Renal pelvis (tissue), 4 donors: ENCODE data around the gene ITGAD. TPM values are rescaled to one million over a fixed set of nuclear protein-coding genes. Genes with fewer than 3 reads are reported as not detected.
"Not testable (repeated sequence)": the region's sequence is repeated elsewhere in the genome, so short reads cannot be mapped to it uniquely, and the experiment has no call there.

Experiments
- DNase-seq: peaks from one replicate; pipeline ENCODE4 v3.0.0-alpha.2; 2013
- polyA plus RNA-seq, 3 donors: library from polyadenylated mRNA; unstranded; fragments of 120-200 nt; gene quantifications; one replicate each; pipeline ENCODE4 v1.2.1, GENCODE V29; 2013; ENCODE audit not compliant: insufficient read length in 3 of 3

ITGAD gene
- polyA plus RNA-seq, 3 donors = 0.28 to 0.46 TPM; not detected in 1

DNA sequence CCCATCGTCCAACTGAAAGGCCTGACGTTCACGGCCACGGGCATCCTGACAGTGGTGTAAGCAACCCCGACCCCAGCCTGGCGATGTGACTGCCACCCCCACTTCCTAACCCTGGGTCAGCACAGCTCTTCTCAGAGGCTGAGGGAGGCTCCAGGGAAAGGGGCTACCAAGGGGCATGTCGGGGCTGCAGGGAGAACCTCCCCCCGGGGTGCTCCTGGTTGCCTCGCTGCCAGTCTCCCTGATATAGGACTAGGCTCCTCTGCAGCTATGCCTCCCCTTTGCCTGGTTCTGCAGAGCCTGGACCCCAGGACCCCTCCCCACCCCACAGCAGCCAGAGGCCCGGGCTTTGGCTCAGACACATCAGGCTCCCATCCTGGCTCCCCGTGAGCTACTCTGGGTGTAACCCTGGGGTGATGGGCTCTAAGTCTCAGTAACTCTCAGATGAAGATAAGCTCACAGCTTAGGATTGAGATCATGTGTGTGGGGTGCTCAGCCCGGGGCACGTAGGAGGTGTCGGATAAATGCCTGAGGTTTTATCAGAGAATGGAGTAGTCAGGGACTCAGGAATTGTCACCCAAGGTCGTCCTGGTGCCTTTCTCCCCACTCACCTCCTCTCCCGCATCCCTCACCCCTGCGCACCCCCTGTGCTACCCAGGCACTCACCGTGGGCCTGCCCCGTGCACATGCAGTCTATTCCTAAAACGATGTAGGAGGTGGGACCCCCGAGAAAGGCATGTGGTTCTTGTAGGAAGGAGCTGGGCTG is 10.6 kb downstream of the ITGAD start:
- DNase-seq = no peak

DNA sequence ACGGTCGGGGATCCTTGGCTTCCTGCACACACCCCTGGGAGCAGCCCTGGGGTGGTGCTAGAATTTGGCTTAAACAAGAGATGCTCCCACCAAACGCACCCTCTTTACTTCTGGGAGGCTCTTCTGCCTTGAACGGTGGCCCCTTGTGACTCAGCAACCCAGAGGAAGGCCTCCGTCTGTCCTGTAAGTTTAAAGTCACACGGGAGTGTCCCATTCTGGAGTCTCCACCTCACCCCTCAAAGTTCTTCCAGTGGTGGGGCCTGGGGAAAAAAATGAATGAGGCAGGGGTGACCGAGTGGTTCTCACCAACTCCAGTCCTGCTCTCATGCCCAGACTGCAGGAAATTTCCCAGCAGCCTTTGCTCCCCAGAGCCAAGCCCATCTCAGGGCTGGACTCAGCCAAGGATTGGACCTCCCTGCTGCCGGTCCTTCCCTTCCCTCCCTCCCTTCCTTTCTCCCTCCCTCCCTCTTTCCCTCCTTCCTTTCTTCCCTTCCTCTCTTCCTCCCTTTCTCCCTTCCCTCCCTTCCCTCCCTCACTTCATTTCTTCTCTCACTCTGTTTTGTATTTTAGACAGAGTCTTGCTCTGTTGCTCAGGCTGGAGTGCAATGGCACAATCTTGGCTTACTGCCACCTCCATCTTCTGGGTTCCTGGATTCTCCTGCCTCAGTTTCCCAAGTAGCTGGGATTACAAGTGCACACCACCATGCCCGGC is 11.4 kb downstream of the ITGAD start:
- no peak for DNase-seq

DNA sequence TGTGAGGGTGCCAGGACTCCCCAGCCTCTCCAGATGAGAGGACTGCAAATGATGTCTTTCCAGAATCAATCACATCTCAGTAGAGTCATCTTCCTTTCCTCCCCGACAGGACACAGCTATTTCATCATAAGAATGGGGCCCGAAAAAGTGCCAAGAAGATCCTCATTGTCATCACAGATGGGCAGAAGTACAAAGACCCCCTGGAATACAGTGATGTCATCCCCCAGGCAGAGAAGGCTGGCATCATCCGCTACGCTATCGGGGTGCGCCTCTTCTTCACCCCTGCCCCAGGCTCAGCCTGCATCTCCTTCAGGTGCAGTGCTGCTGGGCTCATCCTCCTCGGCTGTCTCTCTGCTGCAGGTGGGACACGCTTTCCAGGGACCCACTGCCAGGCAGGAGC is 14.3 kb downstream of the ITGAD start:
- DNase-seq = no peak

DNA sequence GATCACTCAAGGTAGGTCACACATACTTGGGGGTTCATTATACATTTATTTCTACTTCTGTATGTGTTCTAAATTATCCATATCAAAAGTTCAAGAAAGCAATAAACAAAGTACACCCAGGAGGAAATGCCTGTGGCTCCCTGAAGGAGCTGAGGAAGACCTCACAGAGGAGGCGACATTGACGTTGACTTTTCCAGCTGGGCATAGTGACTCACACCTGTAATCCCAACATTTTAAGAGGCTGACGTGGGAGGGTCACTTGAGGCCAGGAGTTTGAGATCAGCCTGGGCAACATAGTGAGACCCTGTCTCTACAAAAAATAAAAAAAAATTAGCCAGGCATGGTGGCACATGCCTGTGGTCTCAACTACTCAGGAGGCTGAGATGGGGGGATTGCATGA is 16.3 kb downstream of the ITGAD start:
- DNase-seq = no peak

GRCh38 chr16:31410082-31410481 is 16.9 kb downstream of the ITGAD start:
- DNase-seq = no peak

DNA sequence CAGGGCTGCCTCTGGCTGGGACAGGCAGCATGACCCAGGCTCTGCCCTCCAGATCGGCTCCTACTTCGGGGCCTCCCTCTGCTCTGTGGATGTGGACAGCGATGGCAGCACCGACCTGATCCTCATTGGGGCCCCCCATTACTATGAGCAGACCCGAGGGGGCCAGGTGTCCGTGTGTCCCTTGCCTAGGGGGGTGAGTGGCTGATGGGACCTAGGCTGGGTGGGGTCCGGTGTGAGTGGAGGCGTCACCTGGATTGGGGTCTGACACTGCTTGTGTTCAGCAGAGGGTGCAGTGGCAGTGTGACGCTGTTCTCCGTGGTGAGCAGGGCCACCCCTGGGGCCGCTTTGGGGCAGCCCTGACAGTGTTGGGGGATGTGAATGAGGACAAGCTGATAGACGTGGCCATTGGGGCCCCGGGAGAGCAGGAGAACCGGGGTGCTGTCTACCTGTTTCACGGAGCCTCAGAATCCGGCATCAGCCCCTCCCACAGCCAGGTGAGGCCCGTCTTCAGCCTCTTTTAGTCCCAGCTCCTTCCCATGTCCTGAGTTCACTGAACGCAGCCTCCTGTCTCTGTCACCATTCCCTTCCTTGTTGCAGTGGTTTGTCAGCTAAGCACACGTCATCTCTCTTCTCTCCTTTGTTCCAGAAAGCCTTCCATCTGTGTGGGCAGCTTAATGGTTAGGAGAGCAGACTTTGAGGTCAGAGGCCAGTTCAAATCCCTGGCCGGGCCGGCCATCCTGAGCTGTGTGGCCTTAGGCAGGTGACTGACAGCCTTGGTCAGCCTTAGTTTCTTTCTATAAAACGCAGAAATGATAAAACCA is 18.1 kb downstream of the ITGAD start:
- DNase-seq = no peak

GRCh38 chr16:31412750-31413149 is 19.6 kb downstream of the ITGAD start:
- no peak for DNase-seq

- no peak for DNase-seq
Measured at GRCh38 chr16:31413381-31413780, 20.2 kb downstream of the ITGAD start.

DNA sequence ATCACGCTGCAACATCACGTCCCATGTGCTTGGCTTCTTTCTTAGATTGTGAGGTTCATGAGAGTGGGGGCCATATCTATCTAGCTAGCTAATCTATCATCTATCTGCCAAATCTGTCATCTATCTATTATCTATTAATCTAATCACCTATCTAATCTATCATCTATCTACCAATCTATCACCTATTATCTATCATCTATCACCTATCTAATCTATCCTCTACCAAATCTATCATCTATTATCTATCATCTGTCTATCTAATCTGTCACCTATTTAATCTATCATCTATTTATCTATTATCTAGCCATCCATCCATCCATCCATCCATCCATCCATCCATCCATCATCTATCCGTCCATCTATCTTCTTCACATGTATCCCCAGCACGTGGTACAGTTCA is 20.8 kb downstream of the ITGAD start:
- no peak for DNase-seq

DNA sequence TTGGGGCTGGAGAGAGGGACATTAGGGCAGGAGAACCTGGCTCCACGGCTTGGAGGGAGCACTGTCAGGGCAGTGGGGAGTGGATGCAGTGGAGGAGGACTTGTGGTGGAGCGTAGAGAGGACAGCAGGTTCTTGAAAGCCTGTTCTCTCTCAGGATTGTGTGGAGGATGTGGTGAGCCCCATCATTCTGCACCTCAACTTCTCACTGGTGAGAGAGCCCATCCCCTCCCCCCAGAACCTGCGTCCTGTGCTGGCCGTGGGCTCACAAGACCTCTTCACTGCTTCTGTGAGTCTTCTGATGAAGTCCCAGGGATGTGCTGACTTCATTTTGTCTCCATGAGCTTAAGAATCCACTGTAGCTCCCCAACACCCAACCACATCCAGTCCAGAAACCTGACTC is 21.6 kb downstream of the ITGAD start:
- no peak for DNase-seq

DNA sequence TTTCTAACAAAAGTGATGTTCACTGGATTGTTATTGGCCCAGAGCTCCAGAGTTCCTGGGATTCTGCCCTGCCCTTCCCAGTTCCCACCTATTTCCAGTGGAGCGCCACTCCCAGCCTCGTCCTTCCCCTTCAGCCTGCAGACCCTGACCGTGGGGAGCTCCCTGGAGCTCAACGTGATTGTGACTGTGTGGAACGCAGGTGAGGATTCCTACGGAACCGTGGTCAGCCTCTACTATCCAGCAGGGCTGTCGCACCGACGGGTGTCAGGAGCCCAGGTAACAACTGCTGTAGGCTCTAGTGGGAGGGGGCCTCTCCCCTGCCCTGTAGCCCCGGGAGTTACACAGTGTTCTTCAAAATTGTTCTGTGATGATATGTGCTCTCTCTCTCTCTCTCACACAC is 23.2 kb downstream of the ITGAD start:
- no peak for DNase-seq

DNA sequence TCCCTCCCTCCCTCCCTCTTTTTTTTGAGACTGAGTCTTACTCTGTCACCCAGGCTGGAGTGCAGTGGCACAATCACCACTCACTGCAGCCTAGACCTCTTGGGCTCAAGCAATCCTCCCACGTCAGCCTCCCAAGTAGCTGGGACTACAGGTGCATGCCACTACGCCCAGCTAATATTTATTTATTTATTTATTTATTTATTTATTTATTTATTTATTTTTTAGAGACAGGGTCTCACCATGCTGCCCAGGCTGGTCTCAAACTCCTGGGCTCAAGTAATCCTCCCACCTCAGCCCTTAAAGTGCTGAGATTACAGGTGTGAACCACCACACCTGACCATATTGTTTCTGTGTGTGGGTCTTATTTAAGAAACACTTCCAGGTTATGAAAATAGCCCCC is 23.9 kb downstream of the ITGAD start:
- not testable (repeated sequence) for DNase-seq

- DNase-seq = no peak
Measured at GRCh38 chr16:31417916-31418315, 24.8 kb downstream of the ITGAD start.

DNA sequence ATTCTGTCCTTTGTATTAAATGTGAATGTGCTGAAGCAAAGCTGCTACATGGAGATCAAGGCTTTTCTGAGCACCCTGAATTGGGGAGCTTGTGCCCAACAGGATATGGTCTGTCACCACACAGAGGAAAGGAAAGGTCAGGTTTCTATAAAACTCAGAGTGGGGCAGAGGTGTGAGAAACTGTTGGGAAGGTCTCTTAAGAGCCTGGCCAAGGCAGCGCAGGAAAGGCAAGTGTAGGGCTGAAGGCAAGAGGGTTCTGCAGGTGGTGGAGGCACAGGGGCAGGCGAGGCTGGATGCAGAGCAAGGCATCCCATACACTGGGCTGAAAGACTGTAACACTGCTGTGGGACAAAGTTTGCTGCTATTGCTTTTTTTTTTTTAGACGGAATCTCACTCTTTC is 26.9 kb downstream of the ITGAD start:
- no peak for DNase-seq

- no peak for DNase-seq
Measured at GRCh38 chr16:31421587-31421986, 28.5 kb downstream of the ITGAD start.

GRCh38 chr16:31423241-31423640 is 30.1 kb downstream of the ITGAD start:
- DNase-seq = no peak

- DNase-seq = no peak
Measured at GRCh38 chr16:31423801-31424200, 30.7 kb downstream of the ITGAD start.

DNA sequence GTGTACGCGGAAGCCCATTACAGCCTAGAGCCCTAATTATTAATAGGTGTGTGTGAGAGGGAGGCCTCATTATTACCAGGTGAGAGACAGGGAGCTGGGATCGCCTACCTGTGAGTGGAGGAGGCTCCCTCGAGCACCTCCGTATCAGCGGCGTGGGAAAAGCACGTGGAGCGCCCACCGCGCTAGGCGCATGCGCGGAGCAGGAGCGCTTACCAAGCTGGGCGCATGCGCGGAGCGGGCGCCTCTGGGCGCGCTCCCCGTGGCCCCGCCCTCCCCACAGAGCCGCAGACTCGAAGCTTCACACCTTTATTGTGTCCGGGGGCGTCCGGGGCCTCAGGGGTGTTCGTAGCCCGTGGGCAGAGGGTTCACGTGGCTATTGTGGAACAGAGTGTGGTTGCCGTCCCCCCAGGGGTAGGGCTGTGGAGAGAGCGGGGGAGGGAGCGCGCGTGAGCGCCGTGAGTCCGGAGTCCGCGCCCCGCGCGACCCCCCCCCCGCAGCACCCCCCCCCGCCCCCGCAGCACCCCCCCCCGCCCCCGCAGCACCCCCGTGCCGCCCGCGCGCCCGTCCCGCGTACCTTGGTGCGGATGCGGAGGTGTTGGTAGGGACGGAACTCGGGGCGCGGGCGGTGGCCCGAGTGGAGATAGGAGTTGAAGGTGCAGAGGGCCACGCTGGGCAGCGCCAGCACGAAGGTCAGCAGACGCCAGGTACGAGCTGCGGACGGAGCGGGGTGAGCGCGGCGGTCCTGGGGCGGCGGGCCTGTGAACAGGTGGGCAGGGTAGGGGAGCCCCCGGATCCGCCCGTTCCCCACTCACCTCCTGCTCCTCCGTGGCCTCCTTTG is 34.5 kb downstream of the ITGAD start:
- DNase-seq = peak; percentile 40

DNA sequence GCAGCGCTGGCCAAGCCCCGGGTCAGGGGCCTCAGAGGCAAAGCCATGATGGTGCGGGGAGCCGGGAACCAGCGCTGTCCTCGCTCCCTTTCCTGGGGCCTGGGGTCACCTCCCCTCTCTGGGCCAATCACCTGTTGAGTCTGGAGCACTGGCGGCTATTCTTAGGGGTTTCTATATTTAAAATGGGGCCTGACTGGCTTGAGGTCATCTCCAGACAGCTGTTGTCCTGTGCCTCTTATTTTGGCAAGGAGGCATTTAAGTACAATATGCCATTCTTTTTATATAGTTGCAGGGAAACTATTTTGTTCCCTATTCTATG is 35.1 kb downstream of the ITGAD start, which contains the start of gene COX6A2:
Gene COX6A2, minus strand, starts transcription at position 82 of the 319 bp plus-strand sequence. Its CDS starts 35 bp downstream, at position 47.
- DNase-seq = no peak

GRCh38 chr16:31428638-31429247 is 35.6 kb downstream of the ITGAD start:
- no peak for DNase-seq

DNA sequence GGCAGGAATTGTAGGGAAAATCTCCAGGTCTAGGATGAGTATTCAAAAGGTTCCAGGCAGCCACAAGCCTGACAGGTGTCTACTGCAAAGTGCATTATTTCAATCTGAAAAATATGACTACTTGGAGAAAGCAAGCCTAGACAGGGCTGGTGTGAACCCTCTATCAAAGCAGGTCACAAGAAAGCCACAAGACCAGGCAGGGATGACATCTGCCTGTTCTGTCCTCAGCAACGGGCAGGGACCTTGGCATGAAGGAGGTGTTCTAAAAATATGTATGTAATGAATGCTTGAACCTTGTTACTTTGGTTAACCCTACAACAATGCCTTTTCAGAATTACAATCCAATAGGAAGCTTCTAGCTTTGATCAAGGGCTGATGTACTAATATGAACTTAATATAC is 36.2 kb downstream of the ITGAD start:
- no peak for DNase-seq
